ENCODE measurements around the gene CDKN3.

Gene CDKN3

GRCh38 chr14:54420478-54421142 lies 23.8 kb downstream of the CDKN3 start:
- in situ Hi-C loops (cut with HindIII; ENCODE audit: low sequenced_read_pairs) = no loop called here
- TF ChIP-seq, protein P1, sequence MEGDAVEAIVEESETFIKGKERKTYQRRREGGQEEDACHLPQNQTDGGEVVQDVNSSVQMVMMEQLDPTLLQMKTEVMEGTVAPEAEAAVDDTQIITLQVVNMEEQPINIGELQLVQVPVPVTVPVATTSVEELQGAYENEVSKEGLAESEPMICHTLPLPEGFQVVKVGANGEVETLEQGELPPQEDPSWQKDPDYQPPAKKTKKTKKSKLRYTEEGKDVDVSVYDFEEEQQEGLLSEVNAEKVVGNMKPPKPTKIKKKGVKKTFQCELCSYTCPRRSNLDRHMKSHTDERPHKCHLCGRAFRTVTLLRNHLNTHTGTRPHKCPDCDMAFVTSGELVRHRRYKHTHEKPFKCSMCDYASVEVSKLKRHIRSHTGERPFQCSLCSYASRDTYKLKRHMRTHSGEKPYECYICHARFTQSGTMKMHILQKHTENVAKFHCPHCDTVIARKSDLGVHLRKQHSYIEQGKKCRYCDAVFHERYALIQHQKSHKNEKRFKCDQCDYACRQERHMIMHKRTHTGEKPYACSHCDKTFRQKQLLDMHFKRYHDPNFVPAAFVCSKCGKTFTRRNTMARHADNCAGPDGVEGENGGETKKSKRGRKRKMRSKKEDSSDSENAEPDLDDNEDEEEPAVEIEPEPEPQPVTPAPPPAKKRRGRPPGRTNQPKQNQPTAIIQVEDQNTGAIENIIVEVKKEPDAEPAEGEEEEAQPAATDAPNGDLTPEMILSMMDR (IDR thresholded peaks at IDR 0.05; ENCODE audit: low read depth, low read length) = peak; percentile 75
- H3K4me3 ChIP-seq (ENCODE audit: low read depth, low read length) = no peak overlapping the region
- DNase-seq (ENCODE audit: low read depth, low spot score) = peak; percentile 64

GRCh38 chr14:54423991-54424390 lies 27.2 kb downstream of the CDKN3 start:
- no peak for DNase-seq (ENCODE audit: low read depth, low spot score)
- H3K4me3 ChIP-seq (ENCODE audit: low read depth, low read length) = no peak overlapping the region
- TF ChIP-seq, protein P1 (IDR thresholded peaks at IDR 0.05; ENCODE audit: low read depth, low read length) = no peak
- in situ Hi-C loops (cut with HindIII; ENCODE audit: low sequenced_read_pairs) = no loop called here

DNA sequence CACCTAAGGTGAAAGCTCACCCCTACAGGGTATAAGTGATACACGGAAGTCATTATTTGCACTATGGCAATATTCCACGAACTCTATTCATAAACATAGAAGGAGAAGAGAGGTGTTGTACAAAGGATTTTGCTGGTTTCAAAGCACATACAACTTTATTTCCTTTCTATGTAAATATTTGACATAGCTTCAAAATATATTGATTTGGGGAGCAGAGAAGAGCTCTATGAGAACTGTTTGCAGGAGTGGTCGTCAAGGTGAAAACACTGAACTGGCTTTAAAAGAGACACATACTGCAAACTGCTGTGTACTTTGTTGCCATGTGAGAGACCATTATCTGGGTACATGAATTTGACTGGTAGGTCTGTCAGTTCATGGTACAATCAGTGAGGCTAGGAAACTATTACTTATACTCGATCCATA lies 27.7 kb downstream of the CDKN3 start:
- no peak for DNase-seq (ENCODE audit: low read depth, low spot score)
- TF ChIP-seq, protein P1 (IDR thresholded peaks at IDR 0.05; ENCODE audit: low read depth, low read length) = no peak
- H3K4me3 ChIP-seq (ENCODE audit: low read depth, low read length) = no peak overlapping the region
- in situ Hi-C loops (cut with HindIII; ENCODE audit: low sequenced_read_pairs) = no loop called here

- H3K4me3 ChIP-seq (ENCODE audit: low read depth, low read length) = no peak overlapping the region
- TF ChIP-seq, protein P1 (IDR thresholded peaks at IDR 0.05; ENCODE audit: low read depth, low read length) = no peak
- in situ Hi-C loops (cut with HindIII; ENCODE audit: low sequenced_read_pairs) = no loop called here
- no peak for DNase-seq (ENCODE audit: low read depth, low spot score)
Measured at GRCh38 chr14:54425068-54425467, 28.3 kb downstream of the CDKN3 start.

DNA sequence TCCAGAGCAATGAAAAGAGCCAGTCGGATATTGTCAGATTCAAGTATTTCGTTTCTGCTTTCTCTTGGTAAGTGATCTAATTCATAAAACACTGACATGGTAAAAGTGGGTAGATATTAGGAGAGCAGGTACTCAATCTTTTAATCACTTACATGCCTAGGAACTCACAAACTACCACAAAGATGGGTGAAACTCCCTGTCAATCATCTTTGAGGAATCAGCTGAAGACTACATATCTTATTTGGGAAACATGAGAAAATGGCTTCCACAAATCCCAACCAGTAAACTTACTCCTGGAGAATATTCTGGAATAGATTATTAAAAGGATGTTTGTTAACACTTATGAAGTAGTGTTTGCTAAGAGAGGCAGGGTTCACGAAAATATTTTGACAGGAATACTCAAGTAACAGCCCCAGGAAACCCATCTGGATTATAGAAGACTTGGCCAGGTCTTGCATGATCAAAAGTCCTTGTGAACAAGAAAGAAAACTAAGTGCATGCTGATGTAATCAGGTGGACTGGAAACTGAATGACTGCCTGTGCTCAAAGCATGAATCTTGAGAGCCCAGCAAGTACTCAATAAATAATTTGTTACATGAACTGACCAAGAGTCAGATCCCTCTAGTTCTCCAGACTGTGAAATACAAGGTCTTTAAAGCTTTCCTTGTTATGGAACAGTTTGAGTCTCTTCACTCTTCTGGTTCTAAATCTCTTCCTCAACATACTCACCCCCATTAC lies 28.9 kb downstream of the CDKN3 start:
- H3K4me3 ChIP-seq (ENCODE audit: low read depth, low read length) = no peak overlapping the region
- TF ChIP-seq, protein P1 (IDR thresholded peaks at IDR 0.05; ENCODE audit: low read depth, low read length) = no peak
- no peak for DNase-seq (ENCODE audit: low read depth, low spot score)
- in situ Hi-C loops (cut with HindIII; ENCODE audit: low sequenced_read_pairs) = no loop called here

- H3K4me3 ChIP-seq (ENCODE audit: low read depth, low read length) = no peak overlapping the region
- in situ Hi-C loops (cut with HindIII; ENCODE audit: low sequenced_read_pairs) = no loop called here
- DNase-seq (ENCODE audit: low read depth, low spot score) = no peak
- TF ChIP-seq, protein P1 (IDR thresholded peaks at IDR 0.05; ENCODE audit: low read depth, low read length) = no peak
Measured at GRCh38 chr14:54427871-54428270, 31.1 kb downstream of the CDKN3 start.
